HepG2 (cell line): Measurements from ENCODE around the gene NMBR. TPM values are rescaled to one million over a fixed set of nuclear protein-coding genes. Genes with fewer than 3 reads are reported as not detected.

Experiments used
- ATAC-seq: fragments of 200-7000 bp; cut with Tn5 transposase; 3 replicates; pipeline ENCODE4 v1.9.1; 2020; ENCODE audit warnings: mild to moderate bottlenecking, moderate library complexity
- BruUV-seq: library from RNA; stranded (reverse); fragments of 400-500 nt; replicated peaks from 2 replicates; lab custom pipeline; 2021; lab: Mats Ljungman, UMichigan
- CTCF ChIA-PET: fragments of 300-600 bp; formaldehyde crosslinking; extraction: SDS; loops from one replicate; lab custom pipeline; 2021; ENCODE audit warnings: low total read pairs, inconsistent platforms, low intra/inter-chr PET ratio; lab: Yijun Ruan, JAX
- POLR2A ChIA-PET: fragments of 350-600 bp; sonication (Branson Sonifier 250); formaldehyde crosslinking; loops from one replicate; lab custom pipeline; 2020; ENCODE audit warnings: antibody characterized with exemption, inconsistent platforms; lab: Yijun Ruan, JAX
- DNase-seq: peaks from one replicate; pipeline ENCODE4 v3.0.0-alpha.2; 2015; ENCODE audit warnings: low spot score
- FAIRE-seq: peaks from 3 replicates; lab custom pipeline; 2011; peaks lifted over from hg19 to GRCh38; lab: Jason Lieb, UNC
- H2AFZ ChIP-seq: one replicate; pipeline ENCODE4 v1.6.1; 2011; ENCODE audit warnings: low read length, inconsistent platforms
- H3K27ac ChIP-seq: fragments of 300-600 bp; 3 replicates; pipeline ENCODE4 v1.8.0; 2011; ENCODE audit warnings: mixed run types, mild to moderate bottlenecking, mixed read lengths, low read length, inconsistent platforms; ENCODE audit not compliant: insufficient read depth; ENCODE audit errors: extremely low read length
- H3K27me3 ChIP-seq, 2 experiments: fragments of 200-600 bp in 1 of 2; 2 replicates in 1 of 2; 3 replicates in 1 of 2; pipeline versions ENCODE4 v1.6.0 to v1.8.0; 2011; ENCODE audit warnings: low read length in 2 of 2, mild to moderate bottlenecking in 2 of 2, moderate library complexity in 2 of 2, inconsistent platforms in 1 of 2; ENCODE audit not compliant: insufficient read depth in 2 of 2, control insufficient read depth in 1 of 2
- H3K36me3 ChIP-seq, 2 experiments: fragments of 200-600 bp in 1 of 2; replicated peaks in 1 of 2; 2 replicates in 1 of 2; 3 replicates in 1 of 2; pipeline versions ENCODE4 v1.5.1 to v1.8.0; 2011; ENCODE audit warnings: low read length in 2 of 2, inconsistent platforms in 1 of 2; ENCODE audit not compliant: insufficient read depth in 2 of 2, control insufficient read depth in 1 of 2
- H3K4me1 ChIP-seq: 2 replicates; pipeline ENCODE4 v1.5.1; 2012; ENCODE audit warnings: low read length, inconsistent platforms; ENCODE audit not compliant: insufficient read depth
- H3K4me2 ChIP-seq: 2 replicates; pipeline ENCODE4 v1.6.0; 2011; ENCODE audit warnings: low read depth, low read length, inconsistent platforms
- H3K4me3 ChIP-seq, 3 experiments: fragments of 200-600 bp in 1 of 3; sonication (generic), shearing (Covaris generic) in 1 of 3; replicated peaks in 1 of 3; 2 replicates each; pipeline ENCODE4 v1.5.1; 2011 to 2016; ENCODE audit warnings: low read length in 3 of 3, inconsistent platforms in 2 of 3, low read depth in 2 of 3, mild to moderate bottlenecking in 2 of 3, control low read depth in 1 of 3, mixed read lengths in 1 of 3; ENCODE audit not compliant: insufficient read depth in 1 of 3
- H3K79me2 ChIP-seq: one replicate; pipeline ENCODE4 v1.6.1; 2011; ENCODE audit warnings: low read length, inconsistent platforms; ENCODE audit not compliant: insufficient read depth
- H3K9ac ChIP-seq: 2 replicates; pipeline ENCODE4 v1.6.0; 2011; ENCODE audit warnings: mild to moderate bottlenecking, low read depth, low read length, inconsistent platforms; ENCODE audit not compliant: insufficient read depth
- H3K9me3 ChIP-seq: 2 replicates; pipeline ENCODE4 v1.5.1; 2012; ENCODE audit warnings: mild to moderate bottlenecking, low read length
- H4K20me1 ChIP-seq: 2 replicates; pipeline ENCODE4 v1.6.0; 2011; ENCODE audit warnings: inconsistent platforms, mild to moderate bottlenecking, low read length, moderate library complexity; ENCODE audit not compliant: insufficient read depth
- KDM4B ChIP-seq: sonication (generic); formaldehyde crosslinking; IDR thresholded peaks from 2 replicates; pipeline ENCODE4 v1.4.0; 2020; ENCODE audit warnings: missing genetic modification reagents
- TGIF2 ChIP-seq: IDR thresholded peaks from 2 replicates; pipeline ENCODE4 v1.6.1; 2016; ENCODE audit warnings: control low read depth, missing compliant biosample characterization
- ZNF335 ChIP-seq: sonication (generic); formaldehyde crosslinking; IDR thresholded peaks from 2 replicates; pipeline ENCODE4 v1.4.0; 2020; ENCODE audit warnings: missing genetic modification reagents
- ZNF768 ChIP-seq: sonication (generic); formaldehyde crosslinking; IDR thresholded peaks from 2 replicates; pipeline ENCODE4 v1.4.0; 2020; ENCODE audit warnings: missing genetic modification reagents
- WGBS: methylation state at CpG from one replicate; pipeline ENCODE4 v1.1.6; 2017; ENCODE audit warnings: low lambda C conversion rate; 5-methylcytosine and 5-hydroxymethylcytosine counted together
- in situ Hi-C: cut with HindIII; loops from 2 replicates; pipeline ENCODE4 v1.10.0; 2017; ENCODE audit warnings: low pct_unique_long_range_greater_than_20kb; ENCODE audit not compliant: extremely low pct_ligation_motif_present
- intact Hi-C: fragments of 100-400 bp; cut with micrococcal nuclease; formaldehyde crosslinking; loops from one replicate; pipeline ENCODE4 v1.10.0; 2022; ENCODE audit not compliant: unreplicated experiment
- polyA plus RNA-seq, 8 experiments: library from polyadenylated mRNA; depleted of rRNA in 3 of 8; stranded (reverse) in 7 of 8; unstranded in 1 of 8; fragments of >200 nt; fragmentation: Illumina TruSeq in 4 of 8; extraction: Trizol in 4 of 8; gene quantifications; 2 replicates each; pipeline versions ENCODE4 v1.2.1 to v1.2.3, GENCODE V29; 2011 to 2016; ENCODE audit warnings: low read depth in 4 of 8, missing spikeins in 1 of 8, mixed read lengths in 1 of 8; ENCODE audit not compliant: insufficient read depth in 1 of 8
- total RNA-seq, 5 experiments: library from RNA; depleted of rRNA; stranded (reverse); fragments of >200 nt; fragmentation: Illumina TruSeq; extraction: Trizol; gene quantifications; 2 replicates each; pipeline ENCODE4 v1.2.3, GENCODE V29; 2016; ENCODE audit warnings: low read depth in 1 of 5
- TF ChIP-seq, protein P1 (sequence below): sonication (generic); formaldehyde crosslinking; IDR thresholded peaks from 2 replicates; pipeline ENCODE4 v1.5.1; 2020; ENCODE audit warnings: mild to moderate bottlenecking, missing genetic modification reagents
- TF ChIP-seq, protein P2 (sequence below): sonication (generic); formaldehyde crosslinking; IDR thresholded peaks from 2 replicates; pipeline ENCODE4 v1.4.0; 2020; ENCODE audit warnings: missing genetic modification reagents
- TF ChIP-seq, protein P3 (sequence below): sonication (generic); formaldehyde crosslinking; IDR thresholded peaks from 2 replicates; pipeline ENCODE4 v1.4.0; 2020; ENCODE audit warnings: missing genetic modification reagents
- TF ChIP-seq, protein P4 (sequence below): sonication (generic); formaldehyde crosslinking; IDR thresholded peaks from 2 replicates; pipeline ENCODE4 v1.5.1; 2020; ENCODE audit warnings: missing genetic modification reagents, mild to moderate bottlenecking, borderline replicate concordance
- TF ChIP-seq, protein P5 (sequence below): sonication (generic); formaldehyde crosslinking; IDR thresholded peaks from 2 replicates; pipeline ENCODE4 v1.4.0; 2020; ENCODE audit warnings: mild to moderate bottlenecking, missing genetic modification reagents

NMBR gene
- total and polyA plus RNA-seq, 2 of the 13 experiments (the other 11 are each of a cell fraction or from before 2014, with no cell fraction given), result not detected

DNA sequence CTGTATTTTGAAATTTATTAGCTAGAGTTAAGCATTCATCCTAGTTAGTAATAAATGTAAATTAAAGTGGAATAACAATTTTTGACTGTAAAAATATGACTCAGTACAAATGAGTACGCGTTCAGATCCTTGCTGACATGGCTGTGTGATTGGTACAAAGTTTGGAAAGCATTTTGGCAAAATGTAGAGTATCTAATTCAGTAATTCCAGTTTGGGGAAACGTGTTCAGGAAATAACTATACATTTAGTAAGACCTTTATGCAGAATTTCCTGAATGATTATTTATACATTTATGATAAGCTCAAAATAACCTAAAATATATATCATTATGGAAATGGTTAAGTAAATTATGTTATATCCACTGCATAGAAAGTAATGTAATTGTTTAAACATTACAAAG, 8.2 kb upstream of the NMBR start (continued):
- TF ChIP-seq ZNF768 (CRISPR knock-in tag) (no peak), TGIF2 (CRISPR knock-in tag) (no peak), ZNF335 (CRISPR knock-in tag) (no peak)
- TF ChIP-seq, protein P1, sequence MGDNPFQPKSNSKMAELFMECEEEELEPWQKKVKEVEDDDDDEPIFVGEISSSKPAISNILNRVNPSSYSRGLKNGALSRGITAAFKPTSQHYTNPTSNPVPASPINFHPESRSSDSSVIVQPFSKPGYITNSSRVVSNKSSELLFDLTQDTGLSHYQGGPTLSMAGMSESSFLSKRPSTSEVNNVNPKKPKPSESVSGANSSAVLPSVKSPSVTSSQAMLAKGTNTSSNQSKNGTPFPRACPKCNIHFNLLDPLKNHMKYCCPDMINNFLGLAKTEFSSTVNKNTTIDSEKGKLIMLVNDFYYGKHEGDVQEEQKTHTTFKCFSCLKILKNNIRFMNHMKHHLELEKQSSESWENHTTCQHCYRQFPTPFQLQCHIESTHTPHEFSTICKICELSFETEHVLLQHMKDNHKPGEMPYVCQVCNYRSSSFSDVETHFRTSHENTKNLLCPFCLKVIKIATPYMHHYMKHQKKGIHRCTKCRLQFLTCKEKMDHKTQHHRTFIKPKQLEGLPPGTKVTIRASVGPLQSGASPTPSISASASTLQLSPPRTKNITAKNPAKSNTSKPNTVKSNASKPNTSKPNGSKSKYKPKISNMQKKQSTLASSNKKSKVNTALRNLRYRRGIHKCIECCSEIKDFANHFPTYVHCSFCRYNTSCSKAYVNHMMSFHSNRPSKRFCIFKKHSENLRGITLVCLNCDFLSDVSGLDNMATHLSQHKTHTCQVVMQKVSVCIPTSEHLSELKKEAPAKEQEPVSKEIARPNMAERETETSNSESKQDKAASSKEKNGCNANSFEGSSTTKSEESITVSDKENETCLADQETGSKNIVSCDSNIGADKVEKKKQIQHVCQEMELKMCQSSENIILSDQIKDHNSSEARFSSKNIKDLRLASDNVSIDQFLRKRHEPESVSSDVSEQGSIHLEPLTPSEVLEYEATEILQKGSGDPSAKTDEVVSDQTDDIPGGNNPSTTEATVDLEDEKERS (CRISPR knock-in tag), result no peak

DNA sequence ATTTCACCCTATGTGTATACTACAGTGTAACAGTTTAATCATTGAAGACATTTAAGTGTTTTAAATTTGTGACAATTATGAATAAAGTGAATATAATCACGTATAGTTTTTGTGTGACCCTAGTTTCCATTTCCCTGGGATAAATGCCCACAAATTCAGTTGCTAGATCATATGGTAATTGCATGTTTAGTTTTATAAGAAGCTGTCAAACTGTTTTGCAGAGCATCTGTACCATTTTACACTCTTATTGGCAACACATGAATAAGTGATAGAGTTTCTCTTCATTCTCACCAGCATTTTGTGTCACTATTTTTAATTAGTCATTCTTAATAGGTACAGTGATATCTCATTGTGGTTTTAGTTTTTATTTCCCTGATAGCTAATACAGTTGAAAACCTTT, 7.4 kb upstream of the NMBR start:
- ChIA-PET POLR2A (no interaction called here), CTCF (no interaction called here)
- 96% methylated on average over 1 of the region's 1 CpG for WGBS
- H3K4me1 ChIP-seq, result peaks cover 12% of the 10 kb centered on the region
- no peaks in the 10 kb centered on the region for H3K9me3 ChIP-seq
- FAIRE-seq, result no peak
- no peak overlapping the region for H3K27ac ChIP-seq
- in situ Hi-C loops (no loop called here), intact Hi-C loops (no loop called here)
- peaks cover 8% of the 10 kb centered on the region for H4K20me1 ChIP-seq
- no peak for ATAC-seq
- H2AFZ ChIP-seq, result no peak overlapping the region
- no peak overlapping the region for H3K9ac ChIP-seq
- no TSS peak for BruUV-seq
- no peak for DNase-seq
- no peak overlapping the region for H3K4me2 ChIP-seq
- H3K36me3 ChIP-seq, result peaks cover 0 to 9% of the 10 kb centered on the region in 2 experiments; a peak in 2 of 5 replicates
- H3K79me2 ChIP-seq, result peaks cover 91% of the 10 kb centered on the region
- H3K27me3 ChIP-seq, result no peaks in the 10 kb centered on the region
- no peak overlapping the region for H3K4me3 ChIP-seq
- TF ChIP-seq, protein P2, sequence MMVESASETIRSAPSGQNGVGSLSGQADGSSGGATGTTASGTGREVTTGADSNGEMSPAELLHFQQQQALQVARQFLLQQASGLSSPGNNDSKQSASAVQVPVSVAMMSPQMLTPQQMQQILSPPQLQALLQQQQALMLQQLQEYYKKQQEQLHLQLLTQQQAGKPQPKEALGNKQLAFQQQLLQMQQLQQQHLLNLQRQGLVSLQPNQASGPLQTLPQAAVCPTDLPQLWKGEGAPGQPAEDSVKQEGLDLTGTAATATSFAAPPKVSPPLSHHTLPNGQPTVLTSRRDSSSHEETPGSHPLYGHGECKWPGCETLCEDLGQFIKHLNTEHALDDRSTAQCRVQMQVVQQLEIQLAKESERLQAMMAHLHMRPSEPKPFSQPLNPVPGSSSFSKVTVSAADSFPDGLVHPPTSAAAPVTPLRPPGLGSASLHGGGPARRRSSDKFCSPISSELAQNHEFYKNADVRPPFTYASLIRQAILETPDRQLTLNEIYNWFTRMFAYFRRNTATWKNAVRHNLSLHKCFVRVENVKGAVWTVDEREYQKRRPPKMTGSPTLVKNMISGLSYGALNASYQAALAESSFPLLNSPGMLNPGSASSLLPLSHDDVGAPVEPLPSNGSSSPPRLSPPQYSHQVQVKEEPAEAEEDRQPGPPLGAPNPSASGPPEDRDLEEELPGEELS (CRISPR knock-in tag), result no peak
- TF ChIP-seq, protein P3, sequence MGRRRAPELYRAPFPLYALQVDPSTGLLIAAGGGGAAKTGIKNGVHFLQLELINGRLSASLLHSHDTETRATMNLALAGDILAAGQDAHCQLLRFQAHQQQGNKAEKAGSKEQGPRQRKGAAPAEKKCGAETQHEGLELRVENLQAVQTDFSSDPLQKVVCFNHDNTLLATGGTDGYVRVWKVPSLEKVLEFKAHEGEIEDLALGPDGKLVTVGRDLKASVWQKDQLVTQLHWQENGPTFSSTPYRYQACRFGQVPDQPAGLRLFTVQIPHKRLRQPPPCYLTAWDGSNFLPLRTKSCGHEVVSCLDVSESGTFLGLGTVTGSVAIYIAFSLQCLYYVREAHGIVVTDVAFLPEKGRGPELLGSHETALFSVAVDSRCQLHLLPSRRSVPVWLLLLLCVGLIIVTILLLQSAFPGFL (CRISPR knock-in tag), result no peak
- TF ChIP-seq, protein P4, sequence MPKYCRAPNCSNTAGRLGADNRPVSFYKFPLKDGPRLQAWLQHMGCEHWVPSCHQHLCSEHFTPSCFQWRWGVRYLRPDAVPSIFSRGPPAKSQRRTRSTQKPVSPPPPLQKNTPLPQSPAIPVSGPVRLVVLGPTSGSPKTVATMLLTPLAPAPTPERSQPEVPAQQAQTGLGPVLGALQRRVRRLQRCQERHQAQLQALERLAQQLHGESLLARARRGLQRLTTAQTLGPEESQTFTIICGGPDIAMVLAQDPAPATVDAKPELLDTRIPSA (CRISPR knock-in tag), result no peak
- TF ChIP-seq, protein P5, sequence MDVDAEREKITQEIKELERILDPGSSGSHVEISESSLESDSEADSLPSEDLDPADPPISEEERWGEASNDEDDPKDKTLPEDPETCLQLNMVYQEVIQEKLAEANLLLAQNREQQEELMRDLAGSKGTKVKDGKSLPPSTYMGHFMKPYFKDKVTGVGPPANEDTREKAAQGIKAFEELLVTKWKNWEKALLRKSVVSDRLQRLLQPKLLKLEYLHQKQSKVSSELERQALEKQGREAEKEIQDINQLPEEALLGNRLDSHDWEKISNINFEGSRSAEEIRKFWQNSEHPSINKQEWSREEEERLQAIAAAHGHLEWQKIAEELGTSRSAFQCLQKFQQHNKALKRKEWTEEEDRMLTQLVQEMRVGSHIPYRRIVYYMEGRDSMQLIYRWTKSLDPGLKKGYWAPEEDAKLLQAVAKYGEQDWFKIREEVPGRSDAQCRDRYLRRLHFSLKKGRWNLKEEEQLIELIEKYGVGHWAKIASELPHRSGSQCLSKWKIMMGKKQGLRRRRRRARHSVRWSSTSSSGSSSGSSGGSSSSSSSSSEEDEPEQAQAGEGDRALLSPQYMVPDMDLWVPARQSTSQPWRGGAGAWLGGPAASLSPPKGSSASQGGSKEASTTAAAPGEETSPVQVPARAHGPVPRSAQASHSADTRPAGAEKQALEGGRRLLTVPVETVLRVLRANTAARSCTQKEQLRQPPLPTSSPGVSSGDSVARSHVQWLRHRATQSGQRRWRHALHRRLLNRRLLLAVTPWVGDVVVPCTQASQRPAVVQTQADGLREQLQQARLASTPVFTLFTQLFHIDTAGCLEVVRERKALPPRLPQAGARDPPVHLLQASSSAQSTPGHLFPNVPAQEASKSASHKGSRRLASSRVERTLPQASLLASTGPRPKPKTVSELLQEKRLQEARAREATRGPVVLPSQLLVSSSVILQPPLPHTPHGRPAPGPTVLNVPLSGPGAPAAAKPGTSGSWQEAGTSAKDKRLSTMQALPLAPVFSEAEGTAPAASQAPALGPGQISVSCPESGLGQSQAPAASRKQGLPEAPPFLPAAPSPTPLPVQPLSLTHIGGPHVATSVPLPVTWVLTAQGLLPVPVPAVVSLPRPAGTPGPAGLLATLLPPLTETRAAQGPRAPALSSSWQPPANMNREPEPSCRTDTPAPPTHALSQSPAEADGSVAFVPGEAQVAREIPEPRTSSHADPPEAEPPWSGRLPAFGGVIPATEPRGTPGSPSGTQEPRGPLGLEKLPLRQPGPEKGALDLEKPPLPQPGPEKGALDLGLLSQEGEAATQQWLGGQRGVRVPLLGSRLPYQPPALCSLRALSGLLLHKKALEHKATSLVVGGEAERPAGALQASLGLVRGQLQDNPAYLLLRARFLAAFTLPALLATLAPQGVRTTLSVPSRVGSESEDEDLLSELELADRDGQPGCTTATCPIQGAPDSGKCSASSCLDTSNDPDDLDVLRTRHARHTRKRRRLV (CRISPR knock-in tag), result no peak
- TF ChIP-seq KDM4B, result no peak
